Transverse colon (tissue), 3 donors: ENCODE results near the gene GPC1.

ENCODE experiments used
- CTCF ChIP-seq, 5 experiments: fragments of 200-600 bp in 3 of 5; fragments of 450-650 bp in 2 of 5; sonication (generic) in 3 of 5; IDR thresholded peaks; 1 replicate in 2 of 5; 2 replicates in 3 of 5; pipeline ENCODE4 v1.5.1; 2016 to 2017; ENCODE audit warnings: antibody characterized with exemption in 5 of 5, inconsistent platforms in 3 of 5, mild to moderate bottlenecking in 2 of 5, moderate library complexity in 1 of 5
- EP300 ChIP-seq: sonication (generic); formaldehyde crosslinking; IDR thresholded peaks from one replicate; pipeline ENCODE4 v1.6.1; 2017; ENCODE audit warnings: antibody characterized with exemption, low read depth
- POLR2A ChIP-seq: fragments of 450-650 bp; IDR thresholded peaks from one replicate; pipeline ENCODE4 v1.6.1; 2016; ENCODE audit warnings: antibody characterized with exemption, mild to moderate bottlenecking, moderate library complexity

GRCh38 chr2:240426845-240427721 lies 8.4 kb upstream of the GPC1 start:
- no peak for TF ChIP-seq CTCF (IDR thresholded peaks at IDR 0.05)
- TF ChIP-seq POLR2A, result no peak
- TF ChIP-seq EP300, result no peak
